GM20000 (cell line): ENCODE data around the gene MAP3K10.

Source experiments
- DNase-seq: peaks from one replicate; pipeline ENCODE4 v3.0.0; 2012; ENCODE audit warnings: low spot score
- CTCF ChIP-seq: IDR thresholded peaks from 2 replicates; pipeline ENCODE4 v1.5.1; 2012; ENCODE audit warnings: mild to moderate bottlenecking, control low read depth; ENCODE audit errors: extremely low read depth, missing control alignments

The MAP3K10 gene

GRCh38 chr19:40232949-40233810, 42.0 kb downstream of the MAP3K10 start:
- no peak for TF ChIP-seq CTCF
- DNase-seq = no peak

- no peak for DNase-seq
- no peak for TF ChIP-seq CTCF
Measured at GRCh38 chr19:40233811-40234389, 42.7 kb downstream of the MAP3K10 start.

GRCh38 chr19:40234429-40235237, 43.4 kb downstream of the MAP3K10 start:
- no peak for TF ChIP-seq CTCF

GRCh38 chr19:40235238-40236025, 44.2 kb downstream of the MAP3K10 start:
- no peak for TF ChIP-seq CTCF
- DNase-seq = no peak

More at GRCh38 chr19:40234429-40235237, 43.4 kb downstream of the MAP3K10 start:
- DNase-seq = no peak

GRCh38 chr19:40236026-40236355, 44.8 kb downstream of the MAP3K10 start:
- no peak for TF ChIP-seq CTCF
- no peak for DNase-seq

GRCh38 chr19:40236366-40236765, 45.1 kb downstream of the MAP3K10 start:
- no peak for TF ChIP-seq CTCF

More at GRCh38 chr19:40236366-40236765, 45.1 kb downstream of the MAP3K10 start:
- no peak for DNase-seq
